H1 (cell line): ENCODE data around the gene NRN1L. TPM values are rescaled to one million over a fixed set of nuclear protein-coding genes. Genes with fewer than 3 reads are reported as not detected.

Source experiments
- CTCF ChIA-PET: fragments of 300-600 bp; sonication (Branson Sonifier 250); formaldehyde crosslinking; loops from one replicate; lab custom pipeline; 2021; ENCODE audit not compliant: partially characterized antibody; lab: Charles Lee
- POLR2A ChIA-PET: fragments of 300-600 bp; sonication (Branson Sonifier 250); formaldehyde crosslinking; loops from one replicate; lab custom pipeline; 2021; ENCODE audit warnings: inconsistent platforms; ENCODE audit not compliant: partially characterized antibody; lab: Charles Lee
- DNase-seq, 2 experiments: peaks; one replicate each; pipeline versions ENCODE4 v3.0.0 to v3.0.0-alpha.2; 2010 to 2022; ENCODE audit warnings: low spot score in 2 of 2, low read depth in 1 of 2, mixed read lengths in 1 of 2
- FAIRE-seq: peaks from 2 replicates; lab custom pipeline; 2011; peaks lifted over from hg19 to GRCh38; lab: Jason Lieb, UNC
- H2AFZ ChIP-seq: 2 replicates; pipeline ENCODE4 v1.8.1; 2012; ENCODE audit warnings: low read length, inconsistent platforms
- H2AK5ac ChIP-seq: 2 replicates; pipeline ENCODE4 v1.6.1; 2013; ENCODE audit warnings: low read depth, low read length
- H2BK120ac ChIP-seq: replicated peaks from 2 replicates; pipeline ENCODE3; 2013; ENCODE audit warnings: low read depth, low read length, inconsistent platforms
- H2BK12ac ChIP-seq: 2 replicates; pipeline ENCODE4 v1.6.1; 2013; ENCODE audit warnings: low read depth, low read length
- H2BK15ac ChIP-seq: 2 replicates; pipeline ENCODE4 v1.6.1; 2013; ENCODE audit warnings: low read length
- H2BK20ac ChIP-seq: 2 replicates; pipeline ENCODE4 v1.6.1; 2013; ENCODE audit warnings: low read length
- H2BK5ac ChIP-seq: 2 replicates; pipeline ENCODE4 v1.6.1; 2013; ENCODE audit warnings: low read depth, low read length
- H3K14ac ChIP-seq: 2 replicates; pipeline ENCODE4 v1.6.1; 2013; ENCODE audit warnings: inconsistent platforms; ENCODE audit not compliant: insufficient read length
- H3K18ac ChIP-seq: 2 replicates; pipeline ENCODE4 v1.6.1; 2013; ENCODE audit warnings: low read length; ENCODE audit errors: extremely low read depth
- H3K23ac ChIP-seq: 2 replicates; pipeline ENCODE4 v1.6.1; 2013; ENCODE audit warnings: inconsistent platforms; ENCODE audit not compliant: insufficient read length
- H3K23me2 ChIP-seq: 2 replicates; pipeline ENCODE4 v1.6.1; 2013; ENCODE audit warnings: low read depth, low read length
- H3K27ac ChIP-seq: 2 replicates; pipeline ENCODE4 v1.6.1; 2011; ENCODE audit warnings: low read depth, low read length, inconsistent platforms
- H3K27me3 ChIP-seq, 4 experiments: replicated peaks in 1 of 4; 1 replicate in 1 of 4; 2 replicates in 3 of 4; pipeline versions ENCODE4 v1.6.1 to v1.8.1; 2011 to 2013; ENCODE audit warnings: low read length in 3 of 4, mild to moderate bottlenecking in 3 of 4, inconsistent platforms in 2 of 4, mixed read lengths in 2 of 4, moderate library complexity in 1 of 4; ENCODE audit not compliant: control insufficient read depth in 3 of 4, insufficient read depth in 3 of 4; ENCODE audit errors: extremely low read depth in 1 of 4
- H3K36me3 ChIP-seq, 4 experiments: 2 replicates each; pipeline versions ENCODE4 v1.6.1 to v1.8.1; 2011 to 2013; ENCODE audit warnings: mild to moderate bottlenecking in 4 of 4, low read length in 3 of 4, moderate library complexity in 2 of 4, control low read depth in 1 of 4, inconsistent platforms in 1 of 4; ENCODE audit not compliant: insufficient read depth in 4 of 4, control insufficient read depth in 2 of 4
- H3K4ac ChIP-seq: replicated peaks from 2 replicates; pipeline ENCODE3; 2013; ENCODE audit warnings: low read length, low read depth, mixed read lengths, inconsistent platforms; ENCODE audit not compliant: insufficient read length
- H3K4me1 ChIP-seq, 4 experiments: replicated peaks in 1 of 4; 1 replicate in 1 of 4; 2 replicates in 3 of 4; pipeline versions ENCODE4 v1.6.1 to v1.8.1; 2011 to 2013; ENCODE audit warnings: low read length in 3 of 4, inconsistent platforms in 2 of 4, mixed read lengths in 1 of 4; ENCODE audit not compliant: insufficient read depth in 4 of 4, control insufficient read depth in 3 of 4
- H3K4me2 ChIP-seq, 2 experiments: 2 replicates each; pipeline versions ENCODE4 v1.6.1 to v1.8.1; 2011 to 2013; ENCODE audit warnings: low read depth in 2 of 2, low read length in 2 of 2, control low read depth in 1 of 2, inconsistent platforms in 1 of 2, mild to moderate bottlenecking in 1 of 2; ENCODE audit not compliant: insufficient read depth in 1 of 2
- H3K4me3 ChIP-seq, 4 experiments: fragments of 200-600, 300-600 bp in 1 of 4; sonication (generic), shearing (Covaris generic), sonication (Bioruptor Twin) in 1 of 4; 2 replicates each; pipeline versions ENCODE4 v1.5.1 to v1.8.1; 2011 to 2016; ENCODE audit warnings: low read length in 4 of 4, low read depth in 3 of 4, control low read depth in 2 of 4, inconsistent platforms in 2 of 4, mild to moderate bottlenecking in 2 of 4, mixed read lengths in 1 of 4, moderate library complexity in 1 of 4; ENCODE audit not compliant: insufficient read depth in 2 of 4; ENCODE audit errors: extremely low read depth in 1 of 4
- H3K56ac ChIP-seq: replicated peaks from 2 replicates; pipeline ENCODE3; 2013; ENCODE audit warnings: low read depth, mild to moderate bottlenecking, mixed read lengths, low read length, inconsistent platforms; ENCODE audit not compliant: insufficient read length
- H3K79me1 ChIP-seq: 2 replicates; pipeline ENCODE4 v1.6.1; 2013; ENCODE audit warnings: low read depth, low read length, control low read depth
- H3K79me2 ChIP-seq, 2 experiments: 2 replicates each; pipeline versions ENCODE4 v1.6.1 to v1.8.1; 2012 to 2013; ENCODE audit warnings: low read length in 2 of 2, mild to moderate bottlenecking in 2 of 2, inconsistent platforms in 1 of 2; ENCODE audit not compliant: insufficient read depth in 2 of 2, control insufficient read depth in 1 of 2
- H3K9ac ChIP-seq, 4 experiments: replicated peaks in 1 of 4; 1 replicate in 1 of 4; 2 replicates in 3 of 4; pipeline versions ENCODE4 v1.6.1 to v1.8.1; 2011 to 2013; ENCODE audit warnings: low read depth in 3 of 4, low read length in 3 of 4, control low read depth in 2 of 4, mild to moderate bottlenecking in 2 of 4, moderate library complexity in 2 of 4, inconsistent platforms in 1 of 4; ENCODE audit errors: extremely low read depth in 1 of 4
- H3K9me3 ChIP-seq, 2 experiments: 2 replicates each; pipeline versions ENCODE4 v1.6.1 to v1.8.1; 2012 to 2013; ENCODE audit warnings: mild to moderate bottlenecking in 2 of 2, moderate library complexity in 2 of 2, control low read depth in 1 of 2, inconsistent platforms in 1 of 2, low read depth in 1 of 2, low read length in 1 of 2, mixed read lengths in 1 of 2; ENCODE audit not compliant: insufficient read depth in 2 of 2
- H4K20me1 ChIP-seq, 2 experiments: replicated peaks in 1 of 2; 2 replicates each; pipeline versions ENCODE3 to v1.8.1; 2011 to 2013; ENCODE audit warnings: inconsistent platforms in 2 of 2, low read length in 2 of 2, mild to moderate bottlenecking in 1 of 2; ENCODE audit not compliant: insufficient read depth in 2 of 2, control insufficient read depth in 1 of 2
- H4K5ac ChIP-seq: 2 replicates; pipeline ENCODE4 v1.6.1; 2013; ENCODE audit warnings: low read length, low read depth, mixed read lengths, inconsistent platforms; ENCODE audit not compliant: insufficient read length
- H4K8ac ChIP-seq: 2 replicates; pipeline ENCODE4 v1.8.0; 2013; ENCODE audit warnings: mild to moderate bottlenecking, moderate library complexity, low read length, inconsistent platforms; ENCODE audit not compliant: insufficient read depth; ENCODE audit errors: extremely low read depth
- H4K91ac ChIP-seq: replicated peaks from 2 replicates; pipeline ENCODE3; 2013; ENCODE audit warnings: low read length, mixed read lengths, inconsistent platforms; ENCODE audit not compliant: insufficient read length
- BACH1 ChIP-seq: IDR thresholded peaks from 2 replicates; pipeline ENCODE4 v1.6.1; 2012; ENCODE audit warnings: low read length, improper control_type of control experiment
- CTCF ChIP-seq, 3 experiments: IDR thresholded peaks; 1 replicate in 2 of 3; 2 replicates in 1 of 3; pipeline versions ENCODE4 v1.5.1 to v1.6.1; 2011; ENCODE audit warnings: low read length in 3 of 3, mild to moderate bottlenecking in 3 of 3, inconsistent platforms in 2 of 3, low read depth in 1 of 3, moderate library complexity in 1 of 3; ENCODE audit not compliant: insufficient read depth in 1 of 3; ENCODE audit errors: control extremely low read depth in 1 of 3
- POLR2A ChIP-seq, 2 experiments: IDR thresholded peaks; 1 replicate in 1 of 2; 2 replicates in 1 of 2; pipeline ENCODE4 v1.6.1; 2011; ENCODE audit warnings: low read depth in 2 of 2, low read length in 2 of 2, mild to moderate bottlenecking in 2 of 2; ENCODE audit errors: control extremely low read depth in 1 of 2
- RAD21 ChIP-seq, 2 experiments: IDR thresholded peaks in 1 of 2; conservative IDR thresholded peaks in 1 of 2; 2 replicates each; pipeline ENCODE4 v1.6.1; 2011; ENCODE audit warnings: low read depth in 2 of 2, low read length in 2 of 2, improper control_type of control experiment in 1 of 2, inconsistent platforms in 1 of 2, mild to moderate bottlenecking in 1 of 2, moderate library complexity in 1 of 2
- RBBP5 ChIP-seq: IDR thresholded peaks from 2 replicates; pipeline ENCODE4 v1.7.1; 2012; ENCODE audit warnings: low read depth, mild to moderate bottlenecking, inconsistent platforms, low read length, moderate library complexity, borderline replicate concordance
- TAF1 ChIP-seq: IDR thresholded peaks from 2 replicates; pipeline ENCODE4 v1.6.1; 2011; ENCODE audit warnings: mild to moderate bottlenecking, low read depth, low read length
- TBP ChIP-seq: IDR thresholded peaks from 2 replicates; pipeline ENCODE4 v1.6.1; 2011; ENCODE audit warnings: low read depth, low read length, improper control_type of control experiment
- WGBS, 2 experiments: shearing (Covaris generic) in 1 of 2; methylation state at CpG; one replicate each; pipeline versions ENCODE4 v1.1.6 to v1.1.7; 2013 to 2015; ENCODE audit warnings: low lambda C conversion rate in 2 of 2, mixed read lengths in 2 of 2, inconsistent platforms in 1 of 2, low coverage in 1 of 2, missing lambda C conversion rate in 1 of 2; ENCODE audit not compliant: insufficient replicate concordance in 2 of 2, insufficient coverage in 1 of 2, insufficient read length in 1 of 2; ENCODE audit errors: extremely low coverage in 1 of 2, missing lambda C conversion rate in 1 of 2; 5-methylcytosine and 5-hydroxymethylcytosine counted together
- long read RNA-seq, 2 experiments: library from RNA in 1 of 2; library from capped mRNA in 1 of 2; stranded (forward); transcript quantifications; one replicate each; pipeline ENCODE4 v2.0.0, GENCODE V29; 2021; ENCODE audit warnings: inconsistent platforms in 1 of 2
- polyA minus RNA-seq, 3 experiments: library from RNA; depleted of rRNA, polyadenylated mRNA; stranded (reverse); fragments of >200 nt; gene quantifications; 1 replicate in 2 of 3; 2 replicates in 1 of 3; pipeline ENCODE4 v1.2.3, GENCODE V29; 2011
- polyA plus RNA-seq, 7 experiments: library from polyadenylated mRNA; depleted of rRNA in 3 of 7; stranded (reverse) in 5 of 7; unstranded in 2 of 7; fragments of >200 nt in 5 of 7; fragments of 200-250 nt in 2 of 7; gene quantifications; 1 replicate in 5 of 7; 2 replicates in 1 of 7; 4 replicates in 1 of 7; pipeline versions ENCODE4 v1.2.1 to v1.2.3, GENCODE V29; 2011 to 2013; ENCODE audit warnings: missing spikeins in 2 of 7, mixed read lengths in 2 of 7
- total RNA-seq: library from RNA; stranded (reverse); fragmentation: NEBNext Ultra II Directional; extraction: Animal tissue kit (Norgen Biotek cat#: 25700); gene quantifications from 2 replicates; pipeline ENCODE4 v1.2.1, GENCODE V29; 2021

NRN1L gene
- total RNA-seq (4.1 and 4.9 TPM in 2 replicates), polyA plus RNA-seq (2011; rRNA removed) (35.2 and 49.3 TPM in 2 replicates), polyA minus RNA-seq (2011; rRNA and poly(A)+ RNA removed) (0.93 and 1.3 TPM in 2 replicates)
- polyA plus RNA-seq (2011; cell fraction: cytosol; rRNA removed), result 17.6 TPM
- 14.2 TPM for polyA plus RNA-seq (2011; cell fraction: nucleus; rRNA removed)
- polyA plus RNA-seq (2012, experiment 1 of 2), result 3.5 to 5.9 TPM (median 4.8 TPM) in 4 replicates
- 11.2 TPM for polyA plus RNA-seq (2012, experiment 2 of 2)
- 10.1 TPM for polyA plus RNA-seq (2013, experiment 1 of 2)
- polyA plus RNA-seq (2013, experiment 2 of 2), result 11.0 TPM
- 5.9 TPM for polyA minus RNA-seq (2011; cell fraction: cytosol; rRNA and poly(A)+ RNA removed)
- polyA minus RNA-seq (2011; cell fraction: nucleus; rRNA and poly(A)+ RNA removed), result 2.7 TPM
- long read RNA-seq, experiment 1, partial matches to known transcripts, result 0 of 3 reads
- long read RNA-seq, experiment 1, other reads (novel, unspliced or antisense), result 0 of 3 reads
- long read RNA-seq, experiment 2, result 0 reads

- Histone ChIP-seq H3K23ac (no peak within 1 kb of the TSS), H2BK20ac (no peak within 1 kb of the TSS), H2BK15ac (0 out of 2 replicates have a peak within 1 kb of the TSS, but pooled peaks have one; percentile 16), H3K18ac (no peak within 1 kb of the TSS), H3K14ac (no peak within 1 kb of the TSS), H3K56ac (no peak within 1 kb of the TSS), H3K23me2 (0 out of 2 replicates have a peak, but pooled peaks cover 2% of the 10 kb centered on the region), H4K8ac (peak within 1 kb of the TSS; percentile 53), H3K27me3 (no peaks in the 10 kb centered on the region), H2AFZ (no peak within 1 kb of the TSS), H3K4me1 (peaks cover 5 to 15% (median 11%) of the 10 kb centered on the region in 4 experiments), H3K4me3 (peak within 1 kb of the TSS; percentile 11 to 51 (median 28); a peak in 6 of 8 replicates), H4K91ac (no peak within 1 kb of the TSS), H4K5ac (no peak within 1 kb of the TSS), H2BK5ac (no peak within 1 kb of the TSS; the same call in 1 of the 2 replicates), H3K27ac (no peak within 1 kb of the TSS; the same call in 1 of the 2 replicates), H4K20me1 (peaks cover 9 to 17% of the 10 kb centered on the region in 2 experiments), H3K9ac (no peak within 1 kb of the TSS; a peak in 1 of 7 replicates), H3K36me3 (peaks cover 17 to 34% (median 24%) of the 10 kb centered on the region in 4 experiments), H2BK12ac (no peak within 1 kb of the TSS), H3K9me3 (no peaks in the 10 kb centered on the region), H3K79me1 (no peaks in the 10 kb centered on the region), H3K4me2 (peak within 1 kb of the TSS; percentile 18 to 61), H3K4ac (no peak within 1 kb of the TSS), H2AK5ac (no peak within 1 kb of the TSS), H2BK120ac (no peak within 1 kb of the TSS), H3K79me2 (no peaks in the 10 kb centered on the region)
- DNase-seq (peak; percentile 77 to 94), FAIRE-seq (no peak)
- CTCF ChIA-PET, result interaction anchor here (0.7 to 21.8 kb wide), 31 partner anchors 9 to 371 kb away, joined by 3 to 623 read pairs (median 7); partner anchors contain the start of genes CENPT, CTRL, EDC4 and LCAT
- POLR2A ChIA-PET, result interaction anchor here (0.8 to 6.3 kb wide), 14 partner anchors 8 to 221 kb away, joined by 3 to 45 read pairs (median 4); partner anchors contain the start of genes CTRL, EDC4, PSKH1 and PSMB10
- WGBS, 2 experiments, result 6% methylated on average over 21 of the region's 22 CpGs; no CpG with 5 or more reads in 1 of the 2 experiments
- TF ChIP-seq TAF1 (peak; percentile 87), POLR2A (IDR thresholded peaks at IDR 0.05; ENCODE audit: control extremely low read depth in 1 of 2, low read depth in 2 of 2, low read length in 2 of 2) (peak in 1 of 2 experiments; percentile 61; a peak in 1 of 3 replicates), RAD21 (IDR thresholded peaks at IDR 0.05 in 1 of 2, conservative IDR thresholded peaks at IDR 0.05 in 1 of 2; ENCODE audit: low read depth in 2 of 2, low read length in 2 of 2) (no peak; a peak in 1 of 4 replicates), TBP (peak; percentile 77), CTCF (IDR thresholded peaks at IDR 0.05; ENCODE audit: control extremely low read depth in 1 of 3, insufficient read depth in 1 of 3, low read depth in 1 of 3, low read length in 3 of 3) (no peak), RBBP5 (0 out of 2 replicates have a peak, but pooled peaks have one; percentile 42), BACH1 (no peak)
Observed at GRCh38 chr16:67884684-67885083, at the start of gene NRN1L. NRN1L (plus strand) TSS chr16:67884885; CDS start chr16:67884904, 19 bp downstream.
